Brain pericyte (primary cell): ENCODE data around the gene GPATCH3.
"Not testable (repeated sequence)": the region's sequence is repeated elsewhere in the genome, so short reads cannot be mapped to it uniquely, and the experiment has no call there.

ENCODE experiments used
- DNase-seq: peaks from one replicate; pipeline ENCODE4 v3.0.0-alpha.2; 2012; ENCODE audit warnings: low read depth, low spot score

Gene GPATCH3

DNA sequence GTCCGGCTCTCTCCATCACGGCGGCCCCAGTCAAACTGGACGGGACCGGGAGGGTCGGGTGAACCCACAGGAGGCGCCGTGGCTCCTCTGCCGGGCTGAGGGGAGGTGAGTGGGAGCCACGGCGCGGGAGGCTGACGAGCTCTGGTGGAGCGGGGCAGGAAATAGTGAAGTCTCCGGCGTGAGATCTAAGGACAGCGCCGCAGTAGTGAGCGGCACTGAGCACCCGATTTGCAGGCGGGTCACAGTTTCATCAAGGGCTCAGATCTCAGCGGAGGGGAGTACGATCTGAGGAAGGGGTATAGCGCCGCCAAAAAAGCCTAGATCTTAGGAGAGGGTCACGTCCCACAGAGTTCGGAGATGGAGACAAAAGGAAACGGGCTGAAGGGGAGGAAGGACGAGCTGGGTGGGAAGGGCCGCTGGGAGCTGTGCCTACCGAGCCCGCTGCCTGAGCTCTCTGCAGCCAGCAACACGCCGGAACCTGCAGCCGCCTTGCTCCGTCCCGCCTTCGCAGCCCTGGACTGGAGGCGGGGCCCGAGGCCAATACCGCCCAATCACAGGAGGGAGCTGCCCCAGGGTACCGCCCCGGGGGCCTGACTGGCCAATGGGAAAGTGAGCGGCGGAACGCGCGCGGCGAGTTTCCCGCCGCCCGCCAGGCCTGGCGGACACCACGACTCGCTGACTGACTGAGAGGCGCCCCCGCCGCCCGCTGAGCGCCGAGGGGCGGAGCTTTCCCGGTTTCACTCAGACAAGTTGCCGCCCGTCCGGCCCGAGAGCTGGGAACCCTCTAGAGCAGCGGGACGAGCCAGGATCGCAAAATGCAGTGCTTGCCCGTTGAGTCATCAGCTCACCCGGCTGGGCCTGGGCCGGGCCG, 35.4 kb downstream of the GPATCH3 start:
- peak; percentile 96 for DNase-seq

DNA sequence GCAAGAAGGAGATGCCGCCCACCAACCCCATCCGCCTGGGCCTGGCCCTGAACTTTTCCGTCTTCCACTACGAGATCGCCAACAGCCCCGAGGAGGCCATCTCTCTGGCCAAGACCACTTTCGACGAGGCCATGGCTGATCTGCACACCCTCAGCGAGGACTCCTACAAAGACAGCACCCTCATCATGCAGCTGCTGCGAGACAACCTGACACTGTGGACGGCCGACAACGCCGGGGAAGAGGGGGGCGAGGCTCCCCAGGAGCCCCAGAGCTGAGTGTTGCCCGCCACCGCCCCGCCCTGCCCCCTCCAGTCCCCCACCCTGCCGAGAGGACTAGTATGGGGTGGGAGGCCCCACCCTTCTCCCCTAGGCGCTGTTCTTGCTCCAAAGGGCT, 36.6 kb downstream of the GPATCH3 start:
- no peak for DNase-seq

DNA sequence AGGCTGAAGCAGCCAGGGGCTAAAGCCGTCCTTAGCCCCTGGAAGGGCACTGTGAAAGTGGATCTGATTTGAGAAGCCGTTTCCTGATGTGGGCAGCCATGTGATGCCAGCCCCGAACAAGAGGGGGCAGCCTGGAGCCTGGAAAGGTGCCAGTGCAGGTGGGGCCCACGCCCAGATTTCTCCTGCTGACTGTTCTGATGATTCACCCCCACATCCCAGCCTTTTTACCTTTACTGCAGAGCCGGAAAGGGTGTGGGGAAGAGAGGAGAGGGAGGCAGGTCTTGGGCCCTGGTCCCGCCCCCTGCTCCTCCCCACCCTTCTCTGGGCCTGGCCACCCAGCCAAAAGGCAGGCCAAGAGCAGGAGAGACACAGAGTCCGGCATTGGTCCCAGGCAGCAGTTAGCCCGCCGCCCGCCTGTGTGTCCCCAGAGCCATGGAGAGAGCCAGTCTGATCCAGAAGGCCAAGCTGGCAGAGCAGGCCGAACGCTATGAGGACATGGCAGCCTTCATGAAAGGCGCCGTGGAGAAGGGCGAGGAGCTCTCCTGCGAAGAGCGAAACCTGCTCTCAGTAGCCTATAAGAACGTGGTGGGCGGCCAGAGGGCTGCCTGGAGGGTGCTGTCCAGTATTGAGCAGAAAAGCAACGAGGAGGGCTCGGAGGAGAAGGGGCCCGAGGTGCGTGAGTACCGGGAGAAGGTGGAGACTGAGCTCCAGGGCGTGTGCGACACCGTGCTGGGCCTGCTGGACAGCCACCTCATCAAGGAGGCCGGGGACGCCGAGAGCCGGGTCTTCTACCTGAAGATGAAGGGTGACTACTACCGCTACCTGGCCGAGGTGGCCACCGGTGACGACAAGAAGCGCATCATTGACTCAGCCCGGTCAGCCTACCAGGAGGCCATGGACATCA, 37.2 kb downstream of the GPATCH3 start, which contains the start of gene SFN:
TSS of gene SFN (plus strand) at position 369 of the 904 bp plus-strand sequence. CDS start at position 433, 64 bp downstream.
- no peak for DNase-seq

DNA sequence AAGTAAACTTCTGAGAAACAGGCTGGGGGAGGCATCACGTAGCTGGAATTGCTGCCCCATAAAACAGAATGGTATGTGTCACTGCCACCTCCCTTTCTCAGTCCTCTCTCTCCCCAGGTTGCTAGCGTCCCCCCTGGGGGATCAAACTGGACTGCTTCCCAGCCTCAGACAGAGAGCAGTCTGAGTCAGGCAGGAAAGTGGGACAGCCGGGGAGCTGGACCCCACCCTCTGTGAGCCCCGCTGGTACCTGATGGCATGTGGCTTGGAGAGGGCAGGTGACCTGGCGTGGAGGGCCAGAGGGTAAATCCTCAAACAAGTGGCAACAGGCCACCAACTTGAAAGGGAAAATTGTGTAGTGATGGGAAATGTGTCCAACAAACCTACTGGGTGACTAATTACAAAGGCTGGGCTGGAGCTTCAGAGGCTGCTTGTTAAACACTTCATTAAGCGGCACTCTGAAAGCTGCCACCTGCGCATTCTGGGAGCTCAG, 38.3 kb downstream of the GPATCH3 start:
- no peak for DNase-seq

DNA sequence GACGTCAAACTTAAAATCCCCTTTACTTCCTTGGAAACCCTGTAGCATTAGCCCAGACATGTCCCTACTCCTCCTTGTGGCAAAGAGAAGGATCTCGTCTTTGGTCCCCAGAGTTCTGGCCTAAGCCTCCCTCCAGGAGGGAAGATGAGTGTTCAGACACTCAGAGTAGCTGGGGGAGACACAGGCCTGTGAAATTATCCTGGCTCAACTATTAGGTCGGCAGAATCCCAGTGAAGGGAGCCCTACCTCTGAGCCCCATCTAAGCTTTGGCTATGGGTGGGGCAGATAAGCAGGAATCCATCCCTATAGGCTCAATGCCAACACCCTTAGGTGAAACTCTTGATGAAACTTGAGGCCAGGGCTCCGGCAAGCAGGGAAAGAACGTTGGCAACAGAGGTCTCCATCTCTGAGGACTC, 39.0 kb downstream of the GPATCH3 start:
- no peak for DNase-seq

DNA sequence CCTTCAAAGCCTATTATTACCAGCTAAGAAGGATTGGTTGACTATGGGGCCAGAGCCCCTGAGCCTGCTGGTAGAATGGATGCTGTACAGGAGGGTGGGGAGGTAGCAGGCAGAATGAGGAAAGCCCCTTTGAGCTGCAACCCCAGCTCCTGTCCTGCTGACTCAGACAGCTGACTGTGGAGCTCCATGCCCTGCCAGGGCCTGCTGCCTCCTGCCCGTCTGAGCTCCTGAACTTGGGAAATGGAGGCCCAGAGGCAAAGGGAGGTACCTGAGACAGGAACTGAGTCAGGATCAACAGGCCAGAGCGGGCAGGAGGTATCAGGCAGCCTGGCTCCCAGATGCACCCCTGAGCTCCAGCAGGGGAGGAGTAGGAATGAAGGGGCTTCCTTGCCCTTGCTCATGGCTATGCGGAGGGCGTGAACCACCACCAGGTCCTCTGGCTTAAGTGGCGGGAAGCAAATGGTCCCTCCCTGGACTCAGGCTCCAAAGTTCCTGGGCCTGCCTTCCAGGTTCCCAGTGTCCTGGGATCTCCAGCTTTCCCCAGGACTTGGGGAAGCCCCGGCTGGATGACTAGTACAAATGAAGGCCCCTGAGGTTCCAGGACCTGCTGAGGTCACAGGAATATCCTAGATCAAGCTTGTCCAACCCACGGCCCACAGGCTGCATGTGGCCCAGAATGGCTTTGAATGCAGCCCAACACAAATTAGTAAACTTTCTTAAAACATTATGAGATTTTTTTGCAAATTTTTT, 41.2 kb downstream of the GPATCH3 start:
- DNase-seq: no peak

DNA sequence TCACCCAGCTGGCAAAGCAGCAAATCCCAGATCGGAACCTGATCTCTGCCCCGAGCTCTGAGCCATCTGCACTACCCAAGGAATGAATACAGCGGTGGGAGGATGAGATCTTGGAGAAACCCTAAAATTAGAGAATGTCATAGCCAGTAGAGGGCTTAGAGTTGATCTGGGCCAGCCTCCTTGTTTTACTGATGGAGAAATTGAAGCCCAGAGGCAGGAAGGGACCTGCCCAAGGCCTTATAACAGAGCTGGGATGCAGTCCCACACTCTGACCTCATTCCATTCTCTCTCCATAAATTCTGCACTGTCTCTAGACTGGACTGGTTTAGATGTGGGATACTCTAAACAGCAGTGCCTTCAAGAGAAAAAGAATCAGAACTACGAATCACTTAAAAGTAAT, 42.1 kb downstream of the GPATCH3 start:
- DNase-seq: no peak

DNA sequence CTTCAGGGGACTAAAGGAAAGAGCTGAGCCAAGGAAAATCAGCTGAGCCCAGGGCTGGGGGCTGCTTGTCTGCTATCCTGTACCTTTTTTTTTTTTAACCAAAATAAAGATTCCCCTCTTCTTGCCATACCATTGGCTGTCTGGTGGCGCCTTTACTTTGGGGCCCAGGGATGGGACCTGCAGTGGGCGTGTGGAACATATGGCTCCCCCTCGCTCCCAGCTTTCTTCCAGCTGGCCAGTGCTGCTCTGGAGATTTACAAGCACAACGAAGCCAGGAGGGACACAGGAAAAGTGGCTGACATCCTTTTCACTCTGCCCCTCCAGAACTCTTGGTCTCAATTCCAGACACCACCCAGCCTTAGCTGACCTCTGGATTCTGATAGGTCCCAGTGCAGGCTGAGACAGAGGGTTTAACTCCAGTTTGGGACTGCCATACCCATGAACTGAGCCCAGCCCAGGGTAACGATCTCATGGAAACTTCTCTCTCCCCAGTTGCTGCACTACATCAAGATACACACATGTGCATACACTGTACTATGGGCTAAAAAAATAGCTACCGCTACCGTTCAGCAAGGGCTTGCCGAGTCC, 42.7 kb downstream of the GPATCH3 start:
- no peak for DNase-seq

DNA sequence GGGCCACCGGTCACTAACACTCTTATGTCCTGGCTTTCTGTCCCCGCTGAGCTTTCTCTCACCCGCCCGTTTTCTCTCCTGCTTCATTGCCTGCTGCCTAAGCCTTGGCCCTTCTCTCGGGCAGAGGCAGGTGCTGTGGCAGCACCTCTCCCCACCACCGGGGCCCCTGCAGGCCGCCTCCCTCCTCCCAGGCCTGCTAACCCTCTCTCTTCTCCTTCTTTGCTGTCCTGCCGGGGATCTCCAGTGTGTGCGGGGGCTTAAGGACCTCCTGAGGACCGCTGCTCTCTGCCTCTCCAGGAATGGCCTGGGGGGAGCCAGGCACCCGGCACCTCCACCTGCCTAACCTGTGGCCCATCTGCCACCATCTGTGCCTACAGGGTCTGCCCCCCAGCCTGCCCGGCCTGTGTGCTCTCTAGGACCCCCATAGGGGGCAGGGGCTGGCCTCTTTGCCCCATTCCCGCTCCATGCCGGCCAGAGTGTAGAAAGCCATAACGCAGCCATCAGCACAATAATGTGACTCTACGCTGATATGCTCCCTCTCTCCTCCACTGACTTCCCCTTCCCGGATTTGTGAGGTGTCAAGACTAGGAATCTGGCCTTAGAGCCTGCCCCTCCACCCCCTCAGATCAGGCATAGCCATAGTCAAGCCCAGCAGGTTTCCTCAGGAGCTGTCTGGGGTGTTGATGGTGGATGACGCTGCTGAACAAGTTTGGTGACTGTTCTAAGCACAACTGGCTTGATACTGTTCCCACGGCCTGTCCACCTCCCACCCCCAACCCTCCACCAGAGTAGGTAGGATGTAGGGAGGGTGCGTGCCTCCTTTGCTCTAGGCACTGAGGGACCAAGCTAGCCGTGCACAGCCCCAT, 43.4 kb downstream of the GPATCH3 start:
- DNase-seq: no peak

DNA sequence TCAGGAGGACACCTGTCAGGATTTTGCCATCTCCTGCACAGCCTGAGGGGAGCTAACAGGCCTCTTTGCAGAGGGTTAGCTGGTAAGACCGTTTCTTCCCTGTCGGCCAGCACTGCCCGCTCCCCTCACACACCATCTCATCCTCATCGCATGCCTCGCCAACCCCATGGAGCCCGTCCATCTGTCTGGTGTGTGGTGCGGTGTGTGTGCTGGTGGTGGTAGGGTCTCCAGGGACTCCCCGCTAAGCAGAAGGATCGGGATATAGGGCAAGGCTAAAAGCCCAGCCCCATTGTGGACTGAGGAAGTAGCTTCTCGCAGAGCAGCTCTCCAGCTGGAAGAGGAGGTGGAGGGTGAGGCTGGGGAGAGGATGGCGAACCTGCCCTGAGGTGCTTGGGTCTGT, 44.1 kb downstream of the GPATCH3 start:
- no peak for DNase-seq

DNA sequence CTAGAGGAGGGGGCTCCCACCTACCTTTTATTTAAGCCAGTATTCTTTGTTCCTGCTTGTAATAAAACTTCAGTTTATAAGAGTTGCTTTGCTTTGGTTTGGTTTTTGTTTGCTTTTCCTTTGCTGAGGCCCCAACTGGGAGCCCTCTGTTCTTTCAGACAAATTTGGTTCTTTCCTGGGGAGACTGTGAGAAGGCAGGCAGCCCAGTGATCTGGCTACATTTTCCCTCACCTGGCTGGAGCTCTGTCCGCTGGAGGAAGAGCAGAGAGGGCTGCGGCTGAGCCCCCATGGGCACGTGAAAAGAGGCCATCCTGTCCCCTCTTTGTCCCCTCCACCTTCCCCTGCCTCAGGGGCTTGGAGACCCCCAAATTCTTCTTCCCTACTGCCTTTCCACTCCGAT, 44.6 kb downstream of the GPATCH3 start:
- no peak for DNase-seq

DNA sequence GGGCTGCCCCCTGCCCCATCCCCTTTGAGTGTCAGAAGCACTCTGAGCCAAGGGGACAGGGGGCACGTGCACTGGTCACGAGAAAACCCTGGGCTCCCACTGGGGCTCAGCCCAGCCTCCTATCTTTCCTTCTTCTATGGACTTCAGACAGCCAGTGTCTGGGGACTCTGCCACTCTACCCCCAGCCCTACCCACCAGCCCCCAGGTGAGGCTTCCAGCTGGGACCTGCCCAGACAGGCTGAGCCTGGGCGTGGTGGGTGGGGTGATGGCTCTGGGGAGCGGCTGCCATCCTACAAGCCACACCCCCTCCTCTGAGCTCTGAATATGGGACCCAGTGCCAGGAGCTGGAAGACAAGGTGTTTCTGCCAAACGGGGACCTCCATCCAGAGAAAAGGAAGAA, 45.4 kb downstream of the GPATCH3 start:
- no peak for DNase-seq

DNA sequence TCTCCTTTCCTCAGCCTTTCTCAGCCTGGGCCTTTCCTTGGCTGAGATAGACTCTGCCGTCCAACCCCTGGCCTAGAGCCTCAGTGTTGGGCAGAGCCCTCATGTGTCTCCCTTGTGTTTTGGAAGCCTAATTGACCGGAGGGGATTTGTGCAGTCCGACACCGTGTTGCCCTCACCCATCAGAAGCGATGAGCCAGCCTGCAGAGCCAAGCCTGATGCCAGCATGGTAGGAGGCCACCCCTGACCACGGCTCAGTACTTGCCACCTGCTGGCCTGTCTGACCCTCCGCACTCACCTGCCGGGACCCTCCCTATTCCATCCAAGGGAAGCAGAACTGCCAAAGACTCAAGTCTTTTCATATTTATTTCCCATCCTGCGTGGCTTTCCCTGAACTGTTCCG, 46.7 kb downstream of the GPATCH3 start:
- no peak for DNase-seq

DNA sequence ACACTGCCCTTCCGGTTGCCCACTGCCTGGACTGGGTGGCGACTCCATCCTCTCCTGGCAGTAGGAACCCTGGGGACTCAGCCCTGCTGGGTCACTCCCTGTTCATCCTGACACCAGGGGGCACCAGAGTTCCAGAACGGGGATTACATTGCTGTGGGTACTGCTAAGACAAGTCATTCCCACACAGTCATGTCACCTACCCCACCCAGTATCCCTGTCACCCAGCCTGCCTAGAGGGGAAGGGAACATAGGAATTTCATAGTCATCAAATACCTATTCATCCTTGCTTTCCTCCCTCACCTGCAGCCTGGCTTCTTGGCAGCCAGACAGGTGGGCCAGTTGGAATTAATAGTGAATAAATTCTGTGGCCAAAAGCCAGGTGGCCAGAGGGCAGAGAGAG, 47.1 kb downstream of the GPATCH3 start:
- DNase-seq: no peak

DNA sequence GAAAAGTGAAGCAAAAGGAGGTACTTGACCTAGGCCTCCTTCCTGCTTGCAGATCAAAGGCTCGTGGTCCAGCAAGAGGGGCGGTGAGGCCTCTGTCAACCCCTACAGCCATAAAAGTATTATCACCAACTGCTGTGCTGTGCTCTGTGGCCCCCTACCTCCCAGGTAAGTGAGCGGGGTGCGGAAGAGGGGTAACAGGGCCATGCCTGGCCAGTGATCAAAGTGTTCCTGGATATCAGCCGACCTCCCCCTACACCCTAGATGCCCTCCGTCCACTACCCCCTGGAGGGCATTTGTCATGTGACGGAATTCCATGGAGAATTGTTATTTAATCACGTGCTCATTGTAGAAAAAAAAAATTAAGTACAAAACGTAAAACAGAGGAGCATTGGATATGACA, 47.6 kb downstream of the GPATCH3 start:
- no peak for DNase-seq

DNA sequence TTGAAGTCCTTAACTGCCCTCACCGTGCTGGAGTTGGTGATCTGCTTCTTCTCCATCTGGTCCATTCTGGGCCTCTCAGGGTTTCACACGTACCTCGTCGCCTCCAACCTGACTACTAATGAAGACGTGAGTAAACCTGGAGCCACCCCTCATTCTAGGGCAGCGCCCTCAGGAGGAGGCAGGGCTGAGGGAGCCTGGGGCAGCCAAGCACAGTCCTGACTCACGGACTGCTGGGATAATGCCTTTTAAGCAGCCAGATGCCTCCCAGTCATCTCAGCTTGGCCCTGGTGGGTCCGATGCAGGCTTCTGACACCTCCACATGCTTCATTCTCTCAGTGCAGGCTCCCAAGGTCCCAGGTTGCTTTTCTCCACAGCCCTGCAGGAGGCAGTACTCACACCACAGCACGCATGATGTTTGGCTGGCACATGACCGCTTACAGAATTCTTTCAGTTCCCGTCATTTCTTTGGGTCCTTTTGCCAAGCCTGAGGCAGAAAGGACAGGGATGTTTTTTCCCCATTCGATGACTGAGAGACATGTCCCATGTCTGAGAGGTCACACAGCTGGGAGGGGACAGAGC, 49.1 kb downstream of the GPATCH3 start:
- DNase-seq: no peak

DNA sequence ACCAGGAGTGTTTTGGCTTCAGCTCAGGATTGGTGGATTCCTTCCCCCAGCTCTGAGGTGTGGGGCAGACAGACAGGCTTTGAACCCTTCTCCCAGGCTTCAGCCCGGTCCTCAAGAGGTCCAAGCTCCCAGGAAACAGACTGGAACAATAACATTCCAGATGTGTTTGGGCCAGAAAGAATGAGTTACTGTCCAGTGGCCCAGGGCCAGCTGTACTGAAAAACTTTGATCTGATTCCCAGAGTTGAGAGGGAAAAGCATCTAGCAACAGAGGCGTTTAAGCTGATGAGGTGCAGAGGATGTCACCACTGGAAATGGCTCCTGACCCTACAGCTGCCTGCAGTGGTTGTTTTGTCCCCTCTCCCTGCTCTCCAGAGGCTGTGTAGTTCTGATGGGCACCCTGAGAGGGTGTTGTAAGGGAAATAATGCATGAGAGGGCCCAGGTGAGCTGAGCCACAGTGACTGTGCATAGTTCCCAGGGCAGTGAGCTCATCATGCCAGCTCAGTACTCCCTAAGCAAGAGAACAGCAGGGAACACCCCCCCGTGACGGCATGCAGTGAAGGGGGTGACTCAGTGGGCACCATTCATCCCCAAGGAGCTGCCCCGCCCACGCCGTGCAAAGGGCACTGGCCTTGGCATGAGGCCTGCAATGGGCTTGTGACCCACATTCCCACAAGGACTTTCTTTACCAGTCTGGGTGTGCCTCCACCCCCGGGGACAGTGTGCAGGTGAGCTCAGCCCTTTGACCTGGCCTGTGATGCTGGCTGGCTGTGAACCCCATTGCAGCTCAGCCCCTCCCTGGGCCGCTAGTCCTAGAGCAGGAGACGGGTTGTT, 51.1 kb downstream of the GPATCH3 start:
- DNase-seq: no peak

DNA sequence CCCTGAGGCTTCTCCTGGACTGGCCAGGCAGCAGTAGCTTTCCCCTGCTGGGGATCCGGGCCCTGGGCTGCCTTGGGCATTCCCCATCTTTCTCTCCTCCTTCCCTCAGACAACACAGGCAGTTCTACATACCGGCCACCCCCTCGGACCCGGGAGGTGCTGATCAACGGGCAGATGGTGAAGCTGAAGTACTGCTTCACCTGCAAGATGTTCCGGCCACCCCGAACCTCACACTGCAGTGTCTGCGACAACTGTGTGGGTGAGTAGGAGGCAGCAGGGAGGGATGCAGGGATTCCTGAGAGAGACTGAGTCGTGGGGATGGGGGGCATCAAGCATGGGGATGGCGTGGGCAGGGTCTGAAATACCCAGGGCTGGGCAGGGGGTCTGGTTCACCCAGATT, 51.8 kb downstream of the GPATCH3 start:
- no peak for DNase-seq

DNA sequence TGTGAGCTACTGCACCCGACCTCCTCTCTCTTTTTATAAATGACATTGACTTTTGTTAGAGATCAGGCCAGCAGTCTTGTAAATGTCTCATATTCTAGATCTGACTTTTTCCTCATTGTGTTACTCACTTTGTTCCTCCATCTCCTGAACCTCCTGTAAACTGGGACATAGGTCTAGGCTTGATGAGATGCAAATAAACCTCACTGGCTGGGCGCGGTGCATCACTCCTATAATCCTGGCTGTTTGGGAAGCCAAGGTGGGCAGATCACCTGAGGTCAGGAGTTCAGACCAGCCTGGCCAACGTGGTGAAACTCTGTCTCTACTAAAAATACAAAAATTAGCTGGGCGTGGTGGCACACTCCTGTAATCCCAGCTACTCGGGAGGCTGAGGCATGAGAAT, 52.4 kb downstream of the GPATCH3 start:
- DNase-seq: not testable (repeated sequence)
